Left renal pelvis (tissue), 4 donors: ENCODE results near the gene DOCK6. TPM values are rescaled to one million over a fixed set of nuclear protein-coding genes. Genes with fewer than 3 reads are reported as not detected.
A peak's percentile ranks its signal among the peaks of the same experiment; 100 is the strongest.
"Not testable (repeated sequence)": the region's sequence is repeated elsewhere in the genome, so short reads cannot be mapped to it uniquely, and the experiment has no call there.

ENCODE experiments used
- DNase-seq, 4 donors: peaks; one replicate each; pipeline ENCODE4 v3.0.0-alpha.2; 2013; ENCODE audit warnings: low read depth in 4 of 4, low spot score in 3 of 4
- polyA plus RNA-seq, 4 donors: library from polyadenylated mRNA; unstranded; fragments of 120-200 nt; gene quantifications; one replicate each; pipeline ENCODE4 v1.2.1, GENCODE V29; 2013; ENCODE audit not compliant: insufficient read length in 4 of 4

DOCK6 gene
- polyA plus RNA-seq, 4 donors = 29.6 to 56.0 (median 40.2) TPM

- no peak for DNase-seq
Observed at GRCh38 chr19:11198175-11198534, 64.2 kb downstream of the DOCK6 start.

- DNase-seq = peak in 3 of 4 donors; percentile 70 to 79 (median 74)
Observed at GRCh38 chr19:11197291-11198174, 64.8 kb downstream of the DOCK6 start, which contains the start of gene KANK2. KANK2 (minus strand) TSS chr19:11197545; CDS start chr19:11194511, 3,034 bp downstream.

GRCh38 chr19:11196406-11197287 lies 65.7 kb downstream of the DOCK6 start:
- DNase-seq = peak in 1 of 4 donors; percentile 19

DNA sequence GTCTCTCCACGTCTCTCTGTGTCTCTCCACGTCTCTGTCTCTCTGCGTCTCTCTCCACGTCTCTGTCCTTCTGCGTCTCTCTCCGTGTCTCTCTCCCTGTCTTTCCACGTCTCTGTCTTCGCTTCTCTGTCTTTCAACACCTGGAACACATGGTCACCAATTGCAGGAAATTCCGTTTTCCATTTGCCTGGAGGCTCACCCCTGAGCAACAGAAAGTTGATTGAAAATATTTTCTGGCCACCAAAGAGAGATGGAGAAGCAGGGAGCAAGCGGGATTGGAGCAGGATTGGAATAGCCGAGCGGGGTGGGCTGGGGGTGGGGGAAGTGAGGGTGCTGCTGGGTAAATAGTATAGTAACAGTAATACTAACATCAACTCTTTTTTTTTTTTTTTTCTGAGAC lies 66.6 kb downstream of the DOCK6 start:
- no peak for DNase-seq

- peak in 3 of 4 donors; percentile 54 to 65 (median 57) for DNase-seq
Observed at GRCh38 chr19:11194656-11195558, 67.4 kb downstream of the DOCK6 start.

GRCh38 chr19:11194173-11194572 lies 68.2 kb downstream of the DOCK6 start:
- DNase-seq = no peak

GRCh38 chr19:11192957-11193939 lies 69.1 kb downstream of the DOCK6 start:
- DNase-seq = no peak

DNA sequence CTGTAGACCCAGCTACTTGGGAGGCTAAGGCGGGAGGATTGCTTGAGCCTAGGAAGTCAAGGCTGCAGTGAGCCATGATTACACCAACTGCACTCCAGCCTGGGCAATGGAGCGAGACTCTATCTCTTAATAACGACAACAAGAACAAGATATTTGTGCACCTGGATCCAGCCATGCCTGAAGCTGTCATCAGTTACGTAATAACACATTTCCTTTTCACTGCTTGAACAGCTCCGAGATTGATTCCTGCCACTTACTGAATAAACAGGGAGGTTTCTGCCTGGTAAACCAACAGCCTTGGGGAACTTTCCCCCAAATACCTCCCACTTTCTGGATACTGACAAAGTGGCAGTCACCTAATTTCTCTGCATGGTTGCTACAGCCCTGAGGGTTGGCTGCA lies 70.4 kb downstream of the DOCK6 start:
- DNase-seq = no peak

DNA sequence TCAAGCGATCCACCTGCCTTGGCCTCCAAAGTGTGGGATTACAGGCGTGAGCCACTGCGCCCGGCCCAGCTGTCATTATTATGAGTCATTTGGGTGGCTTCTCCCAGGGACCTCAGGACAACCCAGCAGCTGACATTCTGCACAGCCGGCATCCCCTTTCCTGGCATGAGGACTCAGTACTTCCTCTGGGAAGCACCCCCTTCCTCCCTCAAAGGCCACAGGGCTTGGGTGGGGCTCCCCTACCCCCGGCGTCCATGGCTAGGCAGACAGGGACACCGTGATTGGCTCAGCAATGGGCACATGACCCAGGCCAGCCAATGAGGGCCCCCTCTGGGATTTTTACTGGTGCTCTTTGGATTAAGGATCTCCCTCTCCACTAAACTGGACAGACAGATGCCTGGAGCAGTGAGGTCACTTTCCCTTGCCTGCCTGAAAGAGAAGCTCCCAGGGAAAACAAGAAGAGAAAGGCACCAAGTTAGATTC lies 71.0 kb downstream of the DOCK6 start:
- no peak for DNase-seq

DNA sequence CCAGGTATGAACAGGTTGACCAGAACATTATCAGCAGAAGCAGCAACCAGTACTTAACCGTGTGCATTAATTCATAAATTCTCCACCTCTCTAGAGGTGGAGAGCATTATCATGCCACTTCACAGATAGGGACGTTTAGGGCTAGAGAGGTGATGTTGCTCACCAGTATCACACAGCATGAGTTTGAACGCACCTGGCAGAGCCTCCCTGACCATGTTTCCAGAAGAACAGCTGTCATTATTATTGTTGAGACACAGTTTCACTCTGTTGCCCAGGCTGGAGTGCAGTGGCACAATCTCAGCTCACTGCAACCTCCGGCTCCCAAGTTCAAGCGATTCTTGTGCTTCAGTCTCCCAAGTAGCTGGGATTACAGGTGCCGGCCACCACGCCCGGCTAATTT lies 71.8 kb downstream of the DOCK6 start:
- no peak for DNase-seq

DNA sequence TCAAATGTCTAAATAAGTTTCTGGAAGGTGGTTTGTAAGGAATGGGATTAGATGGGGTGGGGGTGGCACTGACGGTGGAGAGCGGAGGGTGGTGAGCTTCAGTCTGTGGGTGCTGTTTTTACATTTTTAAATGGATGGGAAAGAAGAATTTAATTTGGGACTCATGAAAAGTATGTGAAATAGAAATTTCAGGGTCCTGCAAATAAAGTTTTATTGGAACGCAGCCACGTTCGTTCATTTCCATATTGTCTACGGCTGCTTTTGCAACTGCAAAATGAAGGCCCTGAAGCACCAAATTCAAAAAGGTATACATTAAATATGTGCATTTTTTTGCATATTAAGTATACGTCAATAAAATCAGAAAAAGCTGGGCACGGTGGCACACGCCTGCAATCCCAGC lies 74.9 kb downstream of the DOCK6 start:
- DNase-seq = no peak

DNA sequence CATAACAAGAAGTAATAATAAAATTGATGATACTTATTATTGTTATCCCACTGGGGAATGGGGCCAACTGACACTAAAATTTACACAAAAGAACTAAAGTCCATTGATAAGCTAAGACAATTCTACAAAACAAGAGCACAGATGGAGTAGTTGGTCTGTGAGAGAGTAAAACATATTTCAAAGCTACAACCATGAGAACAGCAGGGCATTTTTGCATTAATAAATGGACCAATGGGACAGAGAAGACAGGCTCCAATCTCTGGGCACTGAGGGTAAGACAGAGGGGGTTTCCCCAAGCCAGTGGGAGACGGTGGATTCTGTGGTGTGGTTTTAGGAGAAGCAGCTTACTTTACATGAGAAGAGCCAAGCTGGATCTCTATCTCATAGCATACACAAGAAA lies 79.3 kb downstream of the DOCK6 start:
- no peak for DNase-seq

DNA sequence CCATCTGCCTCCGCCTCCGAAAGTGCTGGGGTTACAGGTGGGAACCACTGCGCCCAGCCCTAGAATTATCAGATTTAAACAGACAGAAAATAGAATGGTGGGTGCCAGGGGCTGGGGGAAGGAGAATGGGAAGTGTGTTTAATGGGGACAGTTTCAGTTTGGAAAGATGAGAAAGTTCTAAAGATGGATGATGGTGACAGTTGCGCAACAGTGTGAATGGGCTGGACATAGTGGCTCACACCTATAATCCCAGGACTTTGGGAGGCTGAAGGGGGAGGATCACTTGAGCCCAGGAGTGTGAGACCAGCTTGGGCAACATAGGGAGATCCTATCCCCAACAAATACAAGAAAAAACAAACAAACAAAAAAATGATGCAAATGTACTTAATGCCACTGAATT lies 80.8 kb downstream of the DOCK6 start:
- DNase-seq = no peak

DNA sequence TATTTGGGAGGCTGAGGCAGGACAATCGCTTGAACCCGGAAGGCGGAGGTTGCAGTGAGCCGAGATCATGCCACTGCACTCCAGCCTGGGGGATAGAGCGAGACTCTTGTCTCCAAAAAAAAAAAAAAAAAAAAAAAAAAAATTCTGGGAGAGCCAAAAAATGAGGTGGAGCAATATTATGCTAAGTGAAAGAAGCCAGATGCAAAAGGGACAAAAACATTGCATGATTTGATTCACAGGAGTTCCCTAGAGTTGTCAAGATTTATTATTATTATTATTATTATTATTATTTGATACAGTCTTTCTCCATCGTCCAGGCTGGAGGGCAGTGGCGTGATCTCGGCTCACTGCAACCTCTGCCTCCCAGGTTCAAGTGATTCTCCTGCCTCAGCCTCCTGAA lies 81.3 kb downstream of the DOCK6 start:
- not testable (repeated sequence) for DNase-seq

DNA sequence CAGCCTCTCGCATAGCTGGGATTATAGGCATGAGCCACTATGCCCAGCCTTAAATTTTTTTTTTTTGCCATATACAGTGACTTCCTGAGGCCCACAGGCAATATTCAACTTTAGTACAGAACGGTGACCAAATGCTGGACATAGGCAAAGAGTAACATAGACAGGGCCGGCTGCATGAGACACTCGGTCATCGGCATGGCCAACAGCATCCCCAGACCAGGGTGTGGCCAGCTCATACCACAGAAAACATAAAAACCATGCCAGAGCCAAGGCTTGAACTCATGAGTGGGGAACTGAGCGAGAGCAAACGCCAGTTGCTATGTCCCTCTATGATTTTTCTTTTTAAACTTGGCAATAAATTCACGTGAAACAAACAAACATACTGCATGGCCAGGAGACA lies 82.0 kb downstream of the DOCK6 start:
- no peak for DNase-seq

DNA sequence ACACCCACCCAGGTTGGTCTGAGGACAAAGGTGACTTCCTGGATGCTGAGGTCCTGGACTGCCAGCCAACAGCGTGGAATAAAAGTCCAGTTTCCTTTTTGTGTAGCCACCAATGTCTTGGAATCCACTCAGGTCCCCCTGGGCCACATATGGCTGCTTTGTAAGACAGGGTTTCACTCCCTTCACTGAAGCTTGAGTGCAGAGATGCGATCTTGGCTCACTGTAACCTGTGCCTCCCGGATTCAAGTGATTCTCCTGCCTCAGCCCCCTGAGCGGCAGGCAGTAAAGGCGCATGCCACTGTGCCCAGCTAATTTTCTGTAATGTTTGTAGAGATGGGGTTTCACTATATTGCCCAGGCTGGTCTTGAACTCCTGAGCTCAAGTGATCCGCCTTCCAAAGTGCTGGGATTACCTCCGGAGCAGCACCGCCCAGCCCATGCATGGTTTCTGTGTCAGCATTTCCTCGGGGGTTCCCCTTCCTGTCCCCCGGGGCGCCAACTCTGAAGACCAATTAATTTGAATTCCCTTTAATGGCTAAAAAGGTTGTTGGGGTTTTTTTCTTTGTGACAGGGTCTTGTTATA lies 82.5 kb downstream of the DOCK6 start:
- no peak for DNase-seq

- not testable (repeated sequence) for DNase-seq
Observed at GRCh38 chr19:11179145-11179465, 83.2 kb downstream of the DOCK6 start.

GRCh38 chr19:11177592-11177991 lies 84.7 kb downstream of the DOCK6 start:
- DNase-seq = no peak
